ENCODE data around the gene KCNQ4. TPM values are rescaled to one million over a fixed set of nuclear protein-coding genes. Genes with fewer than 3 reads are reported as not detected.

Gene KCNQ4
- total and polyA plus RNA-seq, 8 donors, result 0.92 to 1.7 (median 1.4) TPM

GRCh38 chr1:40739455-40740008 is 44.1 kb upstream of the KCNQ4 start:
- H3K4me3 ChIP-seq, result no peak overlapping the region
- H3K27me3 ChIP-seq, result no peaks in the 10 kb centered on the region
- no peak for TF ChIP-seq CTCF (IDR thresholded peaks at IDR 0.05)
- intact Hi-C loops (cut with DNase I), result no loop called here
- no peak overlapping the region for H3K27ac ChIP-seq
- H3K36me3 ChIP-seq, result peaks cover 0 to 45% of the 10 kb centered on the region in 2 donors
- no peak for ATAC-seq
- DNase-seq, result no peak
- H3K4me1 ChIP-seq, result peaks cover 7 to 9% of the 10 kb centered on the region in 2 donors
- H3K9me3 ChIP-seq, result no peaks in the 10 kb centered on the region

GRCh38 chr1:40740039-40740996 is 43.3 kb upstream of the KCNQ4 start:
- H3K27me3 ChIP-seq, result no peaks in the 10 kb centered on the region
- no peak for TF ChIP-seq CTCF (IDR thresholded peaks at IDR 0.05)
- DNase-seq (no peak), ATAC-seq (peak; percentile 35)
- intact Hi-C loops (cut with DNase I), result no loop called here
- H3K4me3 ChIP-seq, result no peak overlapping the region
- no peaks in the 10 kb centered on the region for H3K9me3 ChIP-seq
- peaks cover 0 to 45% of the 10 kb centered on the region in 2 donors for H3K36me3 ChIP-seq
- peak overlapping the region in 1 of 2 donors; percentile 4 for H3K27ac ChIP-seq
- H3K4me1 ChIP-seq, result peaks cover 7 to 9% of the 10 kb centered on the region in 2 donors

GRCh38 chr1:40740997-40741736 is 42.4 kb upstream of the KCNQ4 start:
- no peaks in the 10 kb centered on the region for H3K27me3 ChIP-seq
- no peak overlapping the region for H3K4me3 ChIP-seq
- peak overlapping the region in 1 of 2 donors; percentile 4 for H3K27ac ChIP-seq
- intact Hi-C loops (cut with DNase I), result no loop called here
- no peaks in the 10 kb centered on the region for H3K9me3 ChIP-seq
- H3K4me1 ChIP-seq, result peaks cover 3 to 7% of the 10 kb centered on the region in 2 donors
- DNase-seq (no peak), ATAC-seq (no peak)
- TF ChIP-seq CTCF (IDR thresholded peaks at IDR 0.05), result no peak
- H3K36me3 ChIP-seq, result peaks cover 0 to 53% of the 10 kb centered on the region in 2 donors

GRCh38 chr1:40742363-40743061 is 41.1 kb upstream of the KCNQ4 start:
- intact Hi-C loops (cut with DNase I), result no loop called here
- Histone ChIP-seq H3K4me1 (peaks cover 0 to 7% of the 10 kb centered on the region in 2 donors), H3K36me3 (peaks cover 0 to 59% of the 10 kb centered on the region in 2 donors), H3K27ac (peak overlapping the region; percentile 10 to 43), H3K27me3 (no peaks in the 10 kb centered on the region), H3K4me3 (no peak overlapping the region), H3K9me3 (no peaks in the 10 kb centered on the region)
- ATAC-seq (peak; percentile 81), DNase-seq (peak in 1 of 4 donors; percentile 31)
- TF ChIP-seq CTCF (IDR thresholded peaks at IDR 0.05), result no peak
